ENCODE results near the gene TSR1.

The TSR1 gene

GRCh38 chr17:2337544-2338314 is 1.5 kb upstream of the TSR1 start:
- Histone ChIP-seq H3K79me2 (ENCODE audit: insufficient read depth, low read length) (peaks cover 66% of the 10 kb centered on the region), H3K4me1 (ENCODE audit: insufficient read depth, low read length) (peaks cover 47% of the 10 kb centered on the region), H3K4me2 (ENCODE audit: insufficient read depth, low read length) (peak overlapping the region; percentile 95), H4K20me1 (ENCODE audit: insufficient read depth, low read length) (peaks cover 15% of the 10 kb centered on the region; the same call in 1 of the 2 replicates), H3K9me3 (ENCODE audit: insufficient read depth, low read length, severe bottlenecking) (no peaks in the 10 kb centered on the region), H3K27me3 (ENCODE audit: insufficient read depth, low read length, poor library complexity) (no peaks in the 10 kb centered on the region), H2AFZ (ENCODE audit: low read depth, low read length) (peak overlapping the region; percentile 83), H3K27ac (ENCODE audit: low read length) (peak overlapping the region; percentile 66), H3K9ac (ENCODE audit: low read depth, low read length) (peak overlapping the region; percentile 90), H3K36me3 (ENCODE audit: insufficient read depth, low read length) (peaks cover 47% of the 10 kb centered on the region), H3K4me3 (ENCODE audit: low read depth in 1 of 2, low read length in 2 of 2) (peak overlapping the region; percentile 43 to 94; a peak in 3 of 4 replicates)
- DNase-seq: peak; percentile 52
- ATAC-seq (ENCODE audit: insufficient read depth, low read depth): peak; percentile 6; the same call in 1 of the 3 replicates
- TF ChIP-seq EZH2 (IDR thresholded peaks at IDR 0.05; ENCODE audit: borderline replicate concordance, low read depth, low read length, severe bottlenecking) (no peak), CTCF (IDR thresholded peaks at IDR 0.05; ENCODE audit: borderline replicate concordance, extremely low read depth, low read length, poor library complexity, severe bottlenecking) (no peak)

GRCh38 chr17:2336852-2337543 is 741 bp upstream of the TSR1 start, which contains the start of gene SGSM2:
SGSM2 (plus strand) TSS chr17:2337501; CDS start chr17:2337689, 188 bp downstream.
- ATAC-seq (ENCODE audit: insufficient read depth, low read depth): peak; percentile 73
- H4K20me1 ChIP-seq (ENCODE audit: insufficient read depth, low read length): peaks cover 16% of the 10 kb centered on the region; the same call in 1 of the 2 replicates
- H3K36me3 ChIP-seq (ENCODE audit: insufficient read depth, low read length): peaks cover 50% of the 10 kb centered on the region
- H3K79me2 ChIP-seq (ENCODE audit: insufficient read depth, low read length): peaks cover 70% of the 10 kb centered on the region
- TF ChIP-seq EZH2 (IDR thresholded peaks at IDR 0.05; ENCODE audit: borderline replicate concordance, low read depth, low read length, severe bottlenecking): no peak
- no peak for TF ChIP-seq CTCF (IDR thresholded peaks at IDR 0.05; ENCODE audit: borderline replicate concordance, extremely low read depth, low read length, poor library complexity, severe bottlenecking)
- peak within 1 kb of the TSS; percentile 91 to 94 for H3K4me3 ChIP-seq (ENCODE audit: low read depth in 1 of 2, low read length in 2 of 2)
- H3K4me1 ChIP-seq (ENCODE audit: insufficient read depth, low read length): peaks cover 47% of the 10 kb centered on the region
- H3K27ac ChIP-seq (ENCODE audit: low read length): peak within 1 kb of the TSS; percentile 94
- DNase-seq: peak; percentile 89
- peak within 1 kb of the TSS; percentile 90 for H3K9ac ChIP-seq (ENCODE audit: low read depth, low read length)
- H3K4me2 ChIP-seq (ENCODE audit: insufficient read depth, low read length): peak within 1 kb of the TSS; percentile 95
- H2AFZ ChIP-seq (ENCODE audit: low read depth, low read length): peak within 1 kb of the TSS; percentile 87
- no peaks in the 10 kb centered on the region for H3K27me3 ChIP-seq (ENCODE audit: insufficient read depth, low read length, poor library complexity)
- H3K9me3 ChIP-seq (ENCODE audit: insufficient read depth, low read length, severe bottlenecking): no peaks in the 10 kb centered on the region

GRCh38 chr17:2335726-2336214 is 487 bp downstream of the TSR1 start:
- Histone ChIP-seq H2AFZ (ENCODE audit: low read depth, low read length) (peak overlapping the region; percentile 87), H4K20me1 (ENCODE audit: insufficient read depth, low read length) (peaks cover 20% of the 10 kb centered on the region; the same call in 1 of the 2 replicates), H3K4me1 (ENCODE audit: insufficient read depth, low read length) (peaks cover 47% of the 10 kb centered on the region), H3K36me3 (ENCODE audit: insufficient read depth, low read length) (peaks cover 51% of the 10 kb centered on the region), H3K27me3 (ENCODE audit: insufficient read depth, low read length, poor library complexity) (no peaks in the 10 kb centered on the region), H3K9ac (ENCODE audit: low read depth, low read length) (peak overlapping the region; percentile 90), H3K9me3 (ENCODE audit: insufficient read depth, low read length, severe bottlenecking) (no peaks in the 10 kb centered on the region), H3K79me2 (ENCODE audit: insufficient read depth, low read length) (peaks cover 73% of the 10 kb centered on the region), H3K27ac (ENCODE audit: low read length) (peak overlapping the region; percentile 78), H3K4me2 (ENCODE audit: insufficient read depth, low read length) (peak overlapping the region; percentile 95), H3K4me3 (ENCODE audit: low read depth in 1 of 2, low read length in 2 of 2) (peak overlapping the region; percentile 91 to 94)
- no peak for DNase-seq
- ATAC-seq (ENCODE audit: insufficient read depth, low read depth): no peak
- TF ChIP-seq CTCF (IDR thresholded peaks at IDR 0.05; ENCODE audit: borderline replicate concordance, extremely low read depth, low read length, poor library complexity, severe bottlenecking): no peak
- no peak for TF ChIP-seq EZH2 (IDR thresholded peaks at IDR 0.05; ENCODE audit: borderline replicate concordance, low read depth, low read length, severe bottlenecking)

Measured in DND-41 (cell line).